Measurements from ENCODE around the gene PAQR5. TPM values are rescaled to one million over a fixed set of nuclear protein-coding genes. Genes with fewer than 3 reads are reported as not detected.
A peak's percentile ranks its signal among the peaks of the same experiment; 100 is the strongest.

PAQR5 gene
- total RNA-seq, 1 experiment from 2014 or later: not detected

- no peak overlapping the region for H2AFZ ChIP-seq (ENCODE audit: low read length)
- H3K9me2 ChIP-seq (replicated peaks; ENCODE audit: insufficient read depth, low read length): no peaks in the 10 kb centered on the region
- 0 out of 2 replicates have a peak, but pooled peaks cover 2% of the 10 kb centered on the region for H3K27me3 ChIP-seq (ENCODE audit: low read length)
- no peaks in the 10 kb centered on the region for H4K20me1 ChIP-seq (ENCODE audit: insufficient read depth, low read depth, low read length)
- no peak overlapping the region for H3K9ac ChIP-seq (ENCODE audit: low read length)
- H3K9me3 ChIP-seq (ENCODE audit: low read length): no peaks in the 10 kb centered on the region
- H3K4me3 ChIP-seq (ENCODE audit: low read length): no peak overlapping the region
- no peak overlapping the region for H3K4me2 ChIP-seq (ENCODE audit: low read depth, low read length, poor library complexity, severe bottlenecking)
- H3K27ac ChIP-seq (ENCODE audit: low read length): no peak overlapping the region
- H3K4me1 ChIP-seq (ENCODE audit: low read length): peaks cover 26% of the 10 kb centered on the region
- peaks cover 33% of the 10 kb centered on the region for H3K79me2 ChIP-seq (ENCODE audit: low read length)
- peaks cover 7% of the 10 kb centered on the region; the same call in 1 of the 2 replicates for H3K36me3 ChIP-seq (ENCODE audit: insufficient read depth, low read length)
- DNase-seq: no peak
Measured at GRCh38 chr15:69412701-69413100, 114.0 kb downstream of the PAQR5 start.

GRCh38 chr15:69413822-69414700 lies 115.3 kb downstream of the PAQR5 start, which contains the start of gene KIF23:
Gene KIF23, plus strand, starts transcription at chr15:69414349. Its CDS starts 117 bp downstream, at chr15:69414466.
- Histone ChIP-seq H3K27ac (ENCODE audit: low read length) (peak within 1 kb of the TSS; percentile 58), H3K4me2 (ENCODE audit: low read depth, low read length, poor library complexity, severe bottlenecking) (peak within 1 kb of the TSS; percentile 90), H2AFZ (ENCODE audit: low read length) (peak within 1 kb of the TSS; percentile 86; the same call in 1 of the 2 replicates), H3K9ac (ENCODE audit: low read length) (peak within 1 kb of the TSS; percentile 83), H4K20me1 (ENCODE audit: insufficient read depth, low read depth, low read length) (no peaks in the 10 kb centered on the region), H3K4me3 (ENCODE audit: low read length) (peak within 1 kb of the TSS; percentile 81), H3K9me3 (ENCODE audit: low read length) (no peaks in the 10 kb centered on the region), H3K4me1 (ENCODE audit: low read length) (peaks cover 26% of the 10 kb centered on the region), H3K36me3 (ENCODE audit: insufficient read depth, low read length) (peaks cover 18% of the 10 kb centered on the region), H3K9me2 (replicated peaks; ENCODE audit: insufficient read depth, low read length) (no peaks in the 10 kb centered on the region), H3K79me2 (ENCODE audit: low read length) (peaks cover 46% of the 10 kb centered on the region), H3K27me3 (ENCODE audit: low read length) (0 out of 2 replicates have a peak, but pooled peaks cover 2% of the 10 kb centered on the region)
- DNase-seq: peak; percentile 98

- Histone ChIP-seq H3K4me1 (ENCODE audit: low read length) (peaks cover 25% of the 10 kb centered on the region), H3K4me3 (ENCODE audit: low read length) (peak overlapping the region; percentile 81), H3K79me2 (ENCODE audit: low read length) (peaks cover 53% of the 10 kb centered on the region), H3K9me2 (replicated peaks; ENCODE audit: insufficient read depth, low read length) (no peaks in the 10 kb centered on the region), H3K27ac (ENCODE audit: low read length) (peak overlapping the region; percentile 58), H3K36me3 (ENCODE audit: insufficient read depth, low read length) (peaks cover 24% of the 10 kb centered on the region), H3K4me2 (ENCODE audit: low read depth, low read length, poor library complexity, severe bottlenecking) (peak overlapping the region; percentile 90), H4K20me1 (ENCODE audit: insufficient read depth, low read depth, low read length) (no peaks in the 10 kb centered on the region), H3K9me3 (ENCODE audit: low read length) (no peaks in the 10 kb centered on the region), H2AFZ (ENCODE audit: low read length) (peak overlapping the region; percentile 86; the same call in 1 of the 2 replicates), H3K9ac (ENCODE audit: low read length) (peak overlapping the region; percentile 83), H3K27me3 (ENCODE audit: low read length) (0 out of 2 replicates have a peak, but pooled peaks cover 2% of the 10 kb centered on the region)
- peak; percentile 67 for DNase-seq
Measured at GRCh38 chr15:69414701-69415167, 116.0 kb downstream of the PAQR5 start.

- H3K36me3 ChIP-seq (ENCODE audit: insufficient read depth, low read length): peaks cover 25% of the 10 kb centered on the region
- H3K79me2 ChIP-seq (ENCODE audit: low read length): peaks cover 59% of the 10 kb centered on the region
- DNase-seq: peak; percentile 60
- H3K9me3 ChIP-seq (ENCODE audit: low read length): no peaks in the 10 kb centered on the region
- H3K27me3 ChIP-seq (ENCODE audit: low read length): 0 out of 2 replicates have a peak, but pooled peaks cover 2% of the 10 kb centered on the region
- H3K27ac ChIP-seq (ENCODE audit: low read length): no peak overlapping the region
- H3K4me2 ChIP-seq (ENCODE audit: low read depth, low read length, poor library complexity, severe bottlenecking): peak overlapping the region; percentile 90
- no peaks in the 10 kb centered on the region for H3K9me2 ChIP-seq (replicated peaks; ENCODE audit: insufficient read depth, low read length)
- no peaks in the 10 kb centered on the region for H4K20me1 ChIP-seq (ENCODE audit: insufficient read depth, low read depth, low read length)
- H2AFZ ChIP-seq (ENCODE audit: low read length): no peak overlapping the region
- peaks cover 19% of the 10 kb centered on the region for H3K4me1 ChIP-seq (ENCODE audit: low read length)
- H3K9ac ChIP-seq (ENCODE audit: low read length): peak overlapping the region; percentile 83
- H3K4me3 ChIP-seq (ENCODE audit: low read length): peak overlapping the region; percentile 81
Measured at GRCh38 chr15:69415381-69415780, 116.7 kb downstream of the PAQR5 start.

- no peak overlapping the region for H2AFZ ChIP-seq (ENCODE audit: low read length)
- no peaks in the 10 kb centered on the region for H3K9me2 ChIP-seq (replicated peaks; ENCODE audit: insufficient read depth, low read length)
- H3K27me3 ChIP-seq (ENCODE audit: low read length): no peaks in the 10 kb centered on the region
- H3K36me3 ChIP-seq (ENCODE audit: insufficient read depth, low read length): peaks cover 43% of the 10 kb centered on the region
- H3K4me2 ChIP-seq (ENCODE audit: low read depth, low read length, poor library complexity, severe bottlenecking): no peak overlapping the region
- no peak overlapping the region for H3K9ac ChIP-seq (ENCODE audit: low read length)
- peaks cover 70% of the 10 kb centered on the region for H3K79me2 ChIP-seq (ENCODE audit: low read length)
- H3K27ac ChIP-seq (ENCODE audit: low read length): no peak overlapping the region
- peaks cover 17% of the 10 kb centered on the region for H3K4me1 ChIP-seq (ENCODE audit: low read length)
- no peak overlapping the region for H3K4me3 ChIP-seq (ENCODE audit: low read length)
- H3K9me3 ChIP-seq (ENCODE audit: low read length): no peaks in the 10 kb centered on the region
- DNase-seq: no peak
- H4K20me1 ChIP-seq (ENCODE audit: insufficient read depth, low read depth, low read length): no peaks in the 10 kb centered on the region
Measured at GRCh38 chr15:69417581-69417980, 118.9 kb downstream of the PAQR5 start.

GRCh38 chr15:69421498-69421897 lies 122.8 kb downstream of the PAQR5 start:
- DNase-seq: no peak
- Histone ChIP-seq H3K36me3 (ENCODE audit: insufficient read depth, low read length) (peaks cover 69% of the 10 kb centered on the region), H3K4me3 (ENCODE audit: low read length) (no peak overlapping the region), H3K4me1 (ENCODE audit: low read length) (no peaks in the 10 kb centered on the region), H3K9me2 (replicated peaks; ENCODE audit: insufficient read depth, low read length) (no peaks in the 10 kb centered on the region), H3K27me3 (ENCODE audit: low read length) (no peaks in the 10 kb centered on the region), H3K4me2 (ENCODE audit: low read depth, low read length, poor library complexity, severe bottlenecking) (no peak overlapping the region), H3K79me2 (ENCODE audit: low read length) (peaks cover 64% of the 10 kb centered on the region), H3K9ac (ENCODE audit: low read length) (no peak overlapping the region), H2AFZ (ENCODE audit: low read length) (no peak overlapping the region), H4K20me1 (ENCODE audit: insufficient read depth, low read depth, low read length) (no peaks in the 10 kb centered on the region), H3K27ac (ENCODE audit: low read length) (no peak overlapping the region), H3K9me3 (ENCODE audit: low read length) (no peaks in the 10 kb centered on the region)

GRCh38 chr15:69422336-69422895 lies 123.7 kb downstream of the PAQR5 start:
- Histone ChIP-seq H3K4me3 (ENCODE audit: low read length) (no peak overlapping the region), H3K27ac (ENCODE audit: low read length) (no peak overlapping the region), H3K4me2 (ENCODE audit: low read depth, low read length, poor library complexity, severe bottlenecking) (no peak overlapping the region), H3K9me3 (ENCODE audit: low read length) (no peaks in the 10 kb centered on the region), H2AFZ (ENCODE audit: low read length) (no peak overlapping the region), H3K36me3 (ENCODE audit: insufficient read depth, low read length) (peaks cover 72% of the 10 kb centered on the region), H3K9ac (ENCODE audit: low read length) (no peak overlapping the region), H3K27me3 (ENCODE audit: low read length) (no peaks in the 10 kb centered on the region), H4K20me1 (ENCODE audit: insufficient read depth, low read depth, low read length) (no peaks in the 10 kb centered on the region), H3K79me2 (ENCODE audit: low read length) (peaks cover 60% of the 10 kb centered on the region), H3K4me1 (ENCODE audit: low read length) (no peaks in the 10 kb centered on the region), H3K9me2 (replicated peaks; ENCODE audit: insufficient read depth, low read length) (no peaks in the 10 kb centered on the region)
- no peak for DNase-seq

- no peak overlapping the region for H3K4me3 ChIP-seq (ENCODE audit: low read length)
- no peak for DNase-seq
- no peaks in the 10 kb centered on the region for H3K27me3 ChIP-seq (ENCODE audit: low read length)
- no peak overlapping the region for H2AFZ ChIP-seq (ENCODE audit: low read length)
- no peak overlapping the region for H3K27ac ChIP-seq (ENCODE audit: low read length)
- H3K9me2 ChIP-seq (replicated peaks; ENCODE audit: insufficient read depth, low read length): no peaks in the 10 kb centered on the region
- peaks cover 65% of the 10 kb centered on the region for H3K36me3 ChIP-seq (ENCODE audit: insufficient read depth, low read length)
- no peaks in the 10 kb centered on the region for H4K20me1 ChIP-seq (ENCODE audit: insufficient read depth, low read depth, low read length)
- H3K79me2 ChIP-seq (ENCODE audit: low read length): peaks cover 47% of the 10 kb centered on the region
- no peak overlapping the region for H3K9ac ChIP-seq (ENCODE audit: low read length)
- H3K4me1 ChIP-seq (ENCODE audit: low read length): no peaks in the 10 kb centered on the region
- H3K4me2 ChIP-seq (ENCODE audit: low read depth, low read length, poor library complexity, severe bottlenecking): no peak overlapping the region
- no peaks in the 10 kb centered on the region for H3K9me3 ChIP-seq (ENCODE audit: low read length)
Measured at GRCh38 chr15:69424001-69424400, 125.3 kb downstream of the PAQR5 start.

Measured in Karpas-422 (cell line).